BJ (cell line): ENCODE measurements around the gene GPANK1. TPM values are rescaled to one million over a fixed set of nuclear protein-coding genes. Genes with fewer than 3 reads are reported as not detected.

Experiments used
- CTCF ChIA-PET: fragments of 350-600 bp; formaldehyde crosslinking; extraction: SDS; loops from one replicate; lab custom pipeline; 2021; ENCODE audit warnings: antibody characterized with exemption, inconsistent platforms; lab: Yijun Ruan, JAX
- POLR2A ChIA-PET: fragments of 300-600 bp; sonication (Branson Sonifier 250); formaldehyde crosslinking; extraction: SDS; loops from one replicate; lab custom pipeline; 2021; ENCODE audit warnings: antibody characterized with exemption; lab: Charles Lee
- DNase-seq: peaks from one replicate; pipeline ENCODE4 v3.0.0-alpha.2; 2011; ENCODE audit warnings: low read depth
- H3K27me3 ChIP-seq: 2 replicates; pipeline ENCODE4 v1.6.0; 2011; ENCODE audit warnings: low read length; ENCODE audit not compliant: control insufficient read depth, insufficient read depth
- H3K36me3 ChIP-seq: 2 replicates; pipeline ENCODE4 v1.5.1; 2011; ENCODE audit warnings: low read length; ENCODE audit not compliant: control insufficient read depth, insufficient read depth
- H3K4me3 ChIP-seq: 2 replicates; pipeline ENCODE4 v1.5.1; 2011; ENCODE audit warnings: low read depth, mild to moderate bottlenecking, control low read depth, low read length
- CTCF ChIP-seq: IDR thresholded peaks from 2 replicates; pipeline ENCODE4 v1.5.1; 2011; ENCODE audit warnings: low read depth, mild to moderate bottlenecking, control low read depth, inconsistent platforms, low read length, moderate library complexity; ENCODE audit not compliant: insufficient read depth
- polyA plus RNA-seq: library from polyadenylated mRNA; depleted of rRNA; stranded (reverse); fragments of >200 nt; gene quantifications from 2 replicates; pipeline ENCODE4 v1.2.3, GENCODE V29; 2011

Gene GPANK1
- polyA plus RNA-seq, 1 experiment: 15.0 TPM

- DNase-seq: no peak
- ChIA-PET POLR2A (no interaction called here), CTCF (no interaction called here)
- no peaks in the 10 kb centered on the region for H3K27me3 ChIP-seq
- no peak overlapping the region for H3K4me3 ChIP-seq
- no peak for TF ChIP-seq CTCF
- H3K36me3 ChIP-seq: peaks cover 58% of the 10 kb centered on the region
Observed at GRCh38 chr6:31643818-31644454, 20.9 kb downstream of the GPANK1 start.

GRCh38 chr6:31642798-31643570 lies 21.8 kb downstream of the GPANK1 start:
- Histone ChIP-seq H3K27me3 (no peaks in the 10 kb centered on the region), H3K36me3 (peaks cover 52% of the 10 kb centered on the region), H3K4me3 (no peak overlapping the region)
- POLR2A ChIA-PET: no interaction called here
- no peak for TF ChIP-seq CTCF
- DNase-seq: no peak
- CTCF ChIA-PET: interaction anchor here (0.6 kb wide), 1 partner anchor 277 kb away, joined by 3 read pairs; no protein-coding TSS in a partner anchor

GRCh38 chr6:31641370-31641769 lies 23.4 kb downstream of the GPANK1 start:
- ChIA-PET POLR2A (no interaction called here), CTCF (interaction anchor here (3.6 kb wide), 1 partner anchor 11 kb away, joined by 15 read pairs; the partner anchor contains the start of gene BAG6)
- Histone ChIP-seq H3K36me3 (peaks cover 52% of the 10 kb centered on the region), H3K27me3 (no peaks in the 10 kb centered on the region), H3K4me3 (no peak overlapping the region)
- DNase-seq: no peak
- TF ChIP-seq CTCF: no peak

- POLR2A ChIA-PET: interaction anchor here (0.5 kb wide), 1 partner anchor 62 kb away, joined by 4 read pairs; no protein-coding TSS in a partner anchor
- Histone ChIP-seq H3K36me3 (peaks cover 52% of the 10 kb centered on the region), H3K4me3 (no peak overlapping the region), H3K27me3 (no peaks in the 10 kb centered on the region)
- TF ChIP-seq CTCF: no peak
- CTCF ChIA-PET: interaction anchor here (3.6 kb wide), 1 partner anchor 11 kb away, joined by 15 read pairs; the partner anchor contains the start of gene BAG6
- no peak for DNase-seq
Observed at GRCh38 chr6:31640612-31641011, 24.2 kb downstream of the GPANK1 start.

GRCh38 chr6:31639449-31639861 lies 25.3 kb downstream of the GPANK1 start:
- POLR2A ChIA-PET: no interaction called here
- H3K27me3 ChIP-seq: no peaks in the 10 kb centered on the region
- TF ChIP-seq CTCF: no peak
- CTCF ChIA-PET: interaction anchor here (0.9 to 3.6 kb wide), 3 partner anchors 10 to 92 kb away, joined by 3 to 15 read pairs (median 3); partner anchors contain the start of genes BAG6 and NFKBIL1
- H3K36me3 ChIP-seq: peaks cover 52% of the 10 kb centered on the region
- DNase-seq: no peak
- no peak overlapping the region for H3K4me3 ChIP-seq
